Cardiac fibroblast (primary cell): Measurements from ENCODE around the gene PDE1A.

Experiments
- DNase-seq, 2 donors: peaks; one replicate each; pipeline versions ENCODE4 v3.0.0 to v3.0.0-alpha.2; 2010; ENCODE audit warnings: low read depth in 2 of 2
- H3K4me3 ChIP-seq, 2 donors: replicated peaks in 1 of 2; 1 replicate in 1 of 2; 2 replicates in 1 of 2; pipeline ENCODE4 v1.5.1; 2011; ENCODE audit warnings: low read depth in 2 of 2, low read length in 2 of 2, mild to moderate bottlenecking in 2 of 2, moderate library complexity in 1 of 2
- CTCF ChIP-seq: IDR thresholded peaks from one replicate; pipeline ENCODE4 v1.5.1; 2011; ENCODE audit warnings: low read depth, mild to moderate bottlenecking, low read length, inconsistent platforms

Gene PDE1A

GRCh38 chr2:182259629-182260150 is 167.1 kb downstream of the PDE1A start:
- peak; percentile 75 to 77 for DNase-seq
- no peak for TF ChIP-seq CTCF
- no peak overlapping the region for H3K4me3 ChIP-seq

- DNase-seq: no peak
- TF ChIP-seq CTCF: no peak
- H3K4me3 ChIP-seq: no peak overlapping the region
These were observed 174.3 kb downstream of the PDE1A start for GRCh38 chr2:182252534-182252933.

- no peak overlapping the region for H3K4me3 ChIP-seq
- no peak for TF ChIP-seq CTCF
- DNase-seq: no peak
These were observed 177.9 kb downstream of the PDE1A start for GRCh38 chr2:182248898-182249297.

- peak in 1 of 2 donors; percentile 43 for DNase-seq
- H3K4me3 ChIP-seq: no peak overlapping the region
- TF ChIP-seq CTCF: no peak
These were observed 178.5 kb downstream of the PDE1A start for GRCh38 chr2:182248362-182248761.

- TF ChIP-seq CTCF: no peak
- no peak for DNase-seq
These were observed 179.0 kb downstream of the PDE1A start for GRCh38 chr2:182247831-182248230.

GRCh38 chr2:182245963-182246362 is 180.9 kb downstream of the PDE1A start:
- H3K4me3 ChIP-seq: no peak overlapping the region
- TF ChIP-seq CTCF: no peak
- DNase-seq: no peak

More at GRCh38 chr2:182247831-182248230, 179.0 kb downstream of the PDE1A start:
- H3K4me3 ChIP-seq: no peak overlapping the region

- DNase-seq: no peak
- TF ChIP-seq CTCF: no peak
- no peak overlapping the region for H3K4me3 ChIP-seq
These were observed 184.2 kb downstream of the PDE1A start for GRCh38 chr2:182242609-182243008.
